Astrocyte (in vitro differentiated cells and primary cell): Measurements from ENCODE around the gene CCDC57. TPM values are rescaled to one million over a fixed set of nuclear protein-coding genes. Genes with fewer than 3 reads are reported as not detected.

ENCODE experiments used
- DNase-seq: peaks from one replicate; pipeline ENCODE4 v3.0.0-alpha.2; 2010; ENCODE audit warnings: low read depth
- FAIRE-seq: peaks from 2 replicates; lab custom pipeline; 2011; peaks lifted over from hg19 to GRCh38; lab: Jason Lieb, UNC
- H2AFZ ChIP-seq: 2 replicates; pipeline ENCODE4 v1.6.0; 2012; ENCODE audit warnings: low read depth, low read length, inconsistent platforms
- H3K27ac ChIP-seq: 2 replicates; pipeline ENCODE4 v1.5.1; 2011; ENCODE audit warnings: low read depth, low read length, inconsistent platforms
- H3K27me3 ChIP-seq: 2 replicates; pipeline ENCODE4 v1.6.0; 2011; ENCODE audit warnings: low read length, inconsistent platforms; ENCODE audit not compliant: insufficient read depth
- H3K36me3 ChIP-seq: 2 replicates; pipeline ENCODE4 v1.5.1; 2011; ENCODE audit warnings: low read length, inconsistent platforms; ENCODE audit not compliant: insufficient read depth
- H3K4me1 ChIP-seq: 2 replicates; pipeline ENCODE4 v1.5.1; 2011; ENCODE audit warnings: low read length, inconsistent platforms; ENCODE audit not compliant: insufficient read depth
- H3K4me2 ChIP-seq: 2 replicates; pipeline ENCODE4 v1.6.0; 2012; ENCODE audit warnings: low read length, inconsistent platforms
- H3K4me3 ChIP-seq: 2 replicates; pipeline ENCODE4 v1.5.1; 2011; ENCODE audit warnings: low read depth, mild to moderate bottlenecking, low read length, inconsistent platforms; ENCODE audit not compliant: insufficient read depth
- H3K79me2 ChIP-seq: 2 replicates; pipeline ENCODE4 v1.6.0; 2012; ENCODE audit warnings: mild to moderate bottlenecking, low read length, inconsistent platforms; ENCODE audit not compliant: insufficient read depth
- H3K9ac ChIP-seq: 2 replicates; pipeline ENCODE4 v1.6.0; 2012; ENCODE audit warnings: mild to moderate bottlenecking, low read length, inconsistent platforms
- H3K9me3 ChIP-seq: 2 replicates; pipeline ENCODE4 v1.5.1; 2012; ENCODE audit warnings: low read depth, mild to moderate bottlenecking, low read length, inconsistent platforms; ENCODE audit not compliant: insufficient read depth
- H4K20me1 ChIP-seq: 2 replicates; pipeline ENCODE4 v1.6.0; 2012; ENCODE audit warnings: low read length, inconsistent platforms; ENCODE audit not compliant: insufficient read depth
- H3K27ac Mint-ChIP-seq: one replicate; pipeline ENCODE4 v1.8.0; 2021; ENCODE audit warnings: mild to moderate bottlenecking, mixed read lengths; ENCODE audit not compliant: unreplicated experiment
- H3K27me3 Mint-ChIP-seq: one replicate; pipeline ENCODE4 v1.8.0; 2021; ENCODE audit warnings: low read depth, mixed read lengths; ENCODE audit not compliant: unreplicated experiment
- H3K36me3 Mint-ChIP-seq: one replicate; pipeline ENCODE4 v1.8.0; 2021; ENCODE audit warnings: low read depth, mixed read lengths; ENCODE audit not compliant: unreplicated experiment
- H3K4me1 Mint-ChIP-seq: one replicate; pipeline ENCODE4 v1.8.0; 2021; ENCODE audit warnings: low read depth, mixed read lengths; ENCODE audit not compliant: unreplicated experiment
- H3K4me3 Mint-ChIP-seq: one replicate; pipeline ENCODE4 v1.8.0; 2021; ENCODE audit warnings: mild to moderate bottlenecking, moderate library complexity, mixed read lengths; ENCODE audit not compliant: unreplicated experiment
- H3K9me3 Mint-ChIP-seq: one replicate; pipeline ENCODE4 v1.8.0; 2021; ENCODE audit warnings: mild to moderate bottlenecking, mixed read lengths; ENCODE audit not compliant: unreplicated experiment
- CTCF ChIP-seq: IDR thresholded peaks from 2 replicates; pipeline ENCODE4 v1.5.1; 2011; ENCODE audit warnings: low read depth, mild to moderate bottlenecking, inconsistent platforms, low read length, moderate library complexity; ENCODE audit not compliant: insufficient read depth
- EZH2 ChIP-seq: IDR thresholded peaks from 2 replicates; pipeline ENCODE4 v1.6.1; 2012; ENCODE audit warnings: mild to moderate bottlenecking, low read length, inconsistent platforms; ENCODE audit not compliant: insufficient read depth
- total RNA-seq: library from RNA; stranded (reverse); gene quantifications from 2 replicates; pipeline ENCODE4 v1.2.1, GENCODE V29; 2021

Gene CCDC57
- total RNA-seq, 1 donor from 2014 or later: 20.4 TPM

- H3K27ac ChIP-seq: no peak overlapping the region
- peaks cover 57% of the 10 kb centered on the region for H3K4me1 ChIP-seq
- H4K20me1 ChIP-seq: peaks cover 82% of the 10 kb centered on the region
- Mint-ChIP-seq H3K9me3 (no peaks in the 10 kb centered on the region), H3K27me3 (no peaks in the 10 kb centered on the region), H3K36me3 (peaks cover 3% of the 10 kb centered on the region), H3K4me3 (no peak overlapping the region), H3K27ac (no peak overlapping the region), H3K4me1 (peaks cover 14% of the 10 kb centered on the region)
- H3K79me2 ChIP-seq: peaks cover 72% of the 10 kb centered on the region
- no peak for FAIRE-seq
- peak overlapping the region; percentile 3 for H3K4me2 ChIP-seq
- no peaks in the 10 kb centered on the region for H3K27me3 ChIP-seq
- H3K36me3 ChIP-seq: peaks cover 4% of the 10 kb centered on the region
- H2AFZ ChIP-seq: no peak overlapping the region
- H3K9me3 ChIP-seq: no peaks in the 10 kb centered on the region
- TF ChIP-seq EZH2: no peak
- TF ChIP-seq CTCF: no peak
- H3K9ac ChIP-seq: no peak overlapping the region
- H3K4me3 ChIP-seq: no peak overlapping the region
- no peak for DNase-seq
These were observed 23.1 kb upstream of the CCDC57 start for GRCh38 chr17:82235775-82236141.

GRCh38 chr17:82235056-82235774, 22.6 kb upstream of the CCDC57 start:
- Histone ChIP-seq H3K4me3 (no peak overlapping the region), H2AFZ (no peak overlapping the region), H4K20me1 (peaks cover 81% of the 10 kb centered on the region), H3K4me1 (peaks cover 58% of the 10 kb centered on the region), H3K9me3 (no peaks in the 10 kb centered on the region), H3K36me3 (peaks cover 4% of the 10 kb centered on the region), H3K4me2 (no peak overlapping the region), H3K9ac (no peak overlapping the region), H3K27me3 (no peaks in the 10 kb centered on the region), H3K79me2 (peaks cover 72% of the 10 kb centered on the region), H3K27ac (no peak overlapping the region)
- Mint-ChIP-seq H3K4me3 (no peak overlapping the region), H3K9me3 (no peaks in the 10 kb centered on the region), H3K4me1 (peaks cover 10% of the 10 kb centered on the region), H3K27ac (no peak overlapping the region), H3K36me3 (peaks cover 3% of the 10 kb centered on the region), H3K27me3 (no peaks in the 10 kb centered on the region)
- TF ChIP-seq CTCF (no peak), EZH2 (no peak)
- DNase-seq (no peak), FAIRE-seq (no peak)

- peaks cover 60% of the 10 kb centered on the region for H3K4me1 ChIP-seq
- Mint-ChIP-seq H3K36me3 (peaks cover 3% of the 10 kb centered on the region), H3K4me3 (no peak overlapping the region), H3K27me3 (no peaks in the 10 kb centered on the region), H3K27ac (no peak overlapping the region), H3K9me3 (no peaks in the 10 kb centered on the region), H3K4me1 (peaks cover 10% of the 10 kb centered on the region)
- no peak overlapping the region for H3K4me2 ChIP-seq
- TF ChIP-seq EZH2 (no peak), CTCF (no peak)
- no peaks in the 10 kb centered on the region for H3K27me3 ChIP-seq
- H3K36me3 ChIP-seq: peaks cover 2% of the 10 kb centered on the region
- H3K27ac ChIP-seq: no peak overlapping the region
- no peak overlapping the region for H2AFZ ChIP-seq
- peaks cover 72% of the 10 kb centered on the region for H3K79me2 ChIP-seq
- H3K4me3 ChIP-seq: no peak overlapping the region
- peaks cover 81% of the 10 kb centered on the region for H4K20me1 ChIP-seq
- FAIRE-seq: no peak
- no peak overlapping the region for H3K9ac ChIP-seq
- H3K9me3 ChIP-seq: no peaks in the 10 kb centered on the region
- DNase-seq: no peak
These were observed 21.8 kb upstream of the CCDC57 start for GRCh38 chr17:82234211-82235055.
